GM19455 (cell line): ENCODE data around the gene TCF12.

Experiments used
- ATAC-seq: cut with Tn5 transposase; IDR thresholded peaks from one replicate; pipeline ENCODE4 v1.9.1; 2021; ENCODE audit not compliant: unreplicated experiment

The TCF12 gene

DNA sequence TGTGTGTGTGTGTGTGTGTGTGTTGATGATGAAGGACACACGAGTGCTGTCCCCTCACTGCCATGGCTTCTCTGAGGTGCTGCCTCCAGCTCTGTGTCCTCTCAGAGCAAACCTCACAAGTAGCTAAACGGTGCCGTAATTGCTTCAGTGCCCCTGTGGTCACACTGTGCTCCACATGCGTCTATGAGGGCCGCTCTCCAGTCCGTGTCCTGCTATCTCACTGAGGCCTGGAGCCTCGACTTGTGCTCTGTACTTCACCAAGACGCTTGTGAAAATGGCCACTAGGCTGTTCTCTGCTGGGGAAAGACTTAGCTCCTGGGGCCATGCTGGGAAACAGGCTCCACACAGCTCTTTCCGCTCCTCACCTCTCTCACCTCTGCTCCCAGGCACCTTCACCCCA lies 392.4 kb downstream of the TCF12 start:
- ATAC-seq, result no peak

DNA sequence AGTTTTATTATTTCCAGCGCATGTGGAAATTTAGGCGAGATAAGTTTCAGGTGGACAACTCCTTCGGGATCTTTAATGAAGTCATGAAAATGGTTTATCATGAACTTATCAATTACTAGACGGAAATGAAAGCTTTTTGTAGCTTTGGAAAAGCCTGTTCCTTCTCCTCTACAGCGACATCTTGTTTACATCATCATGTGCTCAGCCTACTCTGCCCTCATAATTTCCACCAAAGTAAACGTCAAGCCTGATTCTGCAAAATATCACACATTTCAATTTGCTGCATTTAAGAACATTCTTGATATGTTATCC lies 393.5 kb downstream of the TCF12 start:
- no peak for ATAC-seq

GRCh38 chr15:57312318-57313133 lies 394.1 kb downstream of the TCF12 start:
- ATAC-seq, result no peak

- ATAC-seq, result no peak
Measured at GRCh38 chr15:57313134-57313483, 394.7 kb downstream of the TCF12 start.

DNA sequence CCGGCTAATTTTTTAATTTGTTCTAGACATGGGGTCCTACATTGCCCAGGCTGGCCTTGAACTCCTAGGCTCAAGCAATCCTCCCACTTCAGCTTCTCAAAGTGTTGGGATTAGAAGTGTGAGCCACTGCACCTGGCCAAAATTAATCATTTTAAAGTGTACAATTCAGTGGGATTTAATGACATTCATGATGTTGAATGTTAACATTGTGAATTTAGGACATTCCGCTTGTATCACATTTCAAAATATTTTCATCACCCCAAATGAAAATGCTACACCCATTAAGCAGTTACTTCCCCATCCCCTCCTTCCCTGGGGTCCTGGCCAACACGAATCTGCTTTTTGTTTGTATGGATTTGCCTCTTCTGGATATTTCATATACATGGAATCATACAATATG lies 395.8 kb downstream of the TCF12 start:
- no peak for ATAC-seq

- no peak for ATAC-seq
Measured at GRCh38 chr15:57316451-57316850, 398.0 kb downstream of the TCF12 start.

DNA sequence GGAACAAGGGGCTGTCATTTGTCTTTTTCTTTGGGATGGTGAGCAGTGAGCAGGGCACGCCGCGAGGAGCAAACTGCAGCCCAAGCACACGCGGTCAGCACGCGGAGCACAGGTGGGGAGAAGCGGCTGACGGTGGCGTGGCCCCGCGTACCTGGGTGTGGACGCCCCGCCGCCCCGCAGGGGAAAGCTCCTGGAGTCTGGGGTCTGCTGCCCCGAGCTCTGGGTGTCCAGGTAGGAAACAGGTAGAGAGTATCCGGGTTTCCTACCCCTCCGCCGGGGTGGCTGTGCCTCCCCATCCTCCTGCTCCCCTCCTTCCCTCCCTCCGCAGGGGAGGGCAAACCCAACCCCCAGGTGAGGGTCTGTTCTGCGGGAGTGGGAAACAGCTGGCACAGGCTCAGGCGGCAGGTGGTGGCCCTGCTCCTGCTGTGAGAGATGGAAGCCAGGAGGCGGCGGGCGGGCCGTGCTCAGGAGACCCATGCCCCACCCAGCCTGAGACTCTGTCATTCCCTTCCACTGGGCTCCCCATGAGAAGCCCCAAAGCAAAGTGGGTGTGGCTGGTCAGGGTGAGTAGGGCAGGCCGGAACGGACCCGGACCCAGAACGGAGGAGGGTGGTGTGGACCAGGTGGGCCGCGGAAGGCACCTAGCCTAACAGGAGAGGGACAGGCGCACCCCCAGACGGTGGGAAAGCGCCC lies 400.9 kb downstream of the TCF12 start:
- no peak for ATAC-seq

GRCh38 chr15:57319919-57320560 lies 401.6 kb downstream of the TCF12 start:
- ATAC-seq, result no peak

DNA sequence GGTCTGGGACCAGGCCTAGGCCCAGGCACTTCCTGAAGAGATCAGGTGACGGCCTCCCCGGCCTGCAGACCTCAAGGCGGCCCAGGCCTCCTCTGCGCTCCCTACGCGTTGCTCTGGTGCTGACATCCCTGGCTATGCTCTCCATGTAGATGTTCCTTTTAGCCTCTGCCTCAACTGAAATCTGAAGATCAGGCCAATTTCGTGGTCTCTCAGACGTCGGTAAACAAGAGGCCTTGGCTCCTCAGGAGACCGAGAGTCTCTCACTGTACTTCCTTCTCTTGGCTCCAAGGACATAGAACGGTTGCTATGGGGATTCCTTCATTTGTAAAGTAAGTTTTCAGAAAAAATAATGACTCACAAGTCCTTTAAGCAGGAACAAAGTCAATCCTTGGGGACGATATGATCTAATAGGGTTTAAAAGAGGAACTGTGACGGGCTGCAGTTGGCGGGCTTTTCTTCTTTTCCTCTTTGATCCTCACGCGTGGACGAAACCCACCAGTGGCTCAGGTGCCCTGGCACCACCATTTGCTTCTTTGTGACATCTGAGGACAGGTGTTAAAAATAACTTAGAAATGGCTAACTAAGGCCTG lies 402.3 kb downstream of the TCF12 start:
- ATAC-seq, result no peak

GRCh38 chr15:57321485-57321884 lies 403.0 kb downstream of the TCF12 start:
- no peak for ATAC-seq

DNA sequence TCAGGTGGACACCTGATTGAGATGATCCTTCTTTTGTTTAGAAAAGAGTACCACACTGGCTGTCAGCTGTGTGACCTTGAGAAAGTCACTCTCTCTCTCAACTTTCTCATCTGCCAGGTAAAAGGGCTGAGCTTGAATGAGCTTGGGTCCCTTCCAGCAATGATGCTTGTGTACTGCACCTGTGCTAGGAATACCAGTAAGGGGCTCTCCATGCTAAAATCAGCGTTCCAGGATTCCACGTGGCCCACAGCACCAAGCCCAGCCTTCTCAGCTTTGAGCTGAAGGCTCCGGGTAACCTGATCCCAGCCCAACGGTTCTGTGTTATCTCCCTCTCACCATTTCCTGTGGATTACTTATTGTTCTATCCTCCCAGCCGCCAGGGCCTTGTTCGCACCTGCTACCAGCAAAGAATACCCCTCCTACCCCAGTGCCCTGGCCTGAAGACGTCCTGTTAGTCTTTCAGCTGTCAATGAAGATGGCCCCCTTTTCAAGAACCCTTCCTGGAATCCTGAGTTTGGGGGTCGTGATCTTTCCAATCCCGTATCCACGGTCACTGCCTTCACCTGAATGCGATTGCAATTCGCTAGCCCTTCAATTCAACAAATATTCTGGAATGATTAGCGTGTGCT lies 403.6 kb downstream of the TCF12 start:
- ATAC-seq, result no peak

- no peak for ATAC-seq
Measured at GRCh38 chr15:57322602-57323250, 404.3 kb downstream of the TCF12 start.

- ATAC-seq, result no peak
Measured at GRCh38 chr15:57323299-57323805, 404.9 kb downstream of the TCF12 start.

GRCh38 chr15:57323806-57324589 lies 405.6 kb downstream of the TCF12 start:
- no peak for ATAC-seq

GRCh38 chr15:57324590-57324890 lies 406.1 kb downstream of the TCF12 start:
- ATAC-seq, result no peak

- no peak for ATAC-seq
Measured at GRCh38 chr15:57324944-57325679, 406.7 kb downstream of the TCF12 start.

- no peak for ATAC-seq
Measured at GRCh38 chr15:57326196-57326595, 407.8 kb downstream of the TCF12 start.

DNA sequence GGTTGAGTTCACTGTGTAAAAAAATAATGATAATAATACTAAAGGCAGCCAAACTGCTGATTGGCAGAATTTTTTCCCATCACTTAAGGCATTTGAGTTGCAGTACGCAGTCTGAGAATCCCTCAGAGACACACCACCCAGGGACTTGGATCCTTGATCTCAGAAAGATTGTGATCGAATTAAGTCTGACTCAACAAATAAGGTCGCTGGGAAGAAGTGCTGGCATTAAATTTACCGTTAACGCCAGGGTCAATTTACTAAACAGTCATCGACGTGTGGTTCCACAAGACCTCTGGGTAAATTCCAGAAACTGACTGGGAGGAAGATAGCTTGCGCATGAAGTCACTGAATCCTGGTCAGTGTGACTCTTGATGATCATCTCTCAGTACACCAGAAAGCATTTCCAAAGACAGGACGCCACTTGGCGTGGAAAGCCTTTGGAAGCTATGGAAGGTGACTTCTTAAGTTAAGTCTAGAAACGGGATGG lies 409.6 kb downstream of the TCF12 start:
- no peak for ATAC-seq

DNA sequence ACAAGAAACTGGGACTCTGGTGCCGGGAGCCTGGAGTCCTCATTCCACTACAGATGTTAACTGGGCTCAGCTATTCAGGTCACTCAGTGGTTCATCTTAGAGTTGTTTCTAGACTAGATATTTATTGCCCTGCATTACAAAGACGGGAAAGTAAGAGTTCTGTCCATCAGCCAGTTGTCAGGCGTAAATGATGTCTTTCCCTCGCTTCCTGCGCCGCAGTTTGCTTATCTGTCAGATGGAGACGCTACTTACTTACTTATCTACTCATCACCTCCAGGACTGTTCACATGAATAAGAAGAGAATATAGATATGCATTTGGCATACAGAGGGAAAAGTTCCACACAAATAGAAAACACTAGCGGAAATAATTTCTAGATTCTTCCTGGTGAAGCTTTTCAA lies 410.0 kb downstream of the TCF12 start:
- ATAC-seq, result no peak
